ENCODE measurements around the gene CFAP299. TPM values are rescaled to one million over a fixed set of nuclear protein-coding genes. Genes with fewer than 3 reads are reported as not detected.

Gene CFAP299
- total RNA-seq, 1 experiment from 2014 or later, result not detected

DNA sequence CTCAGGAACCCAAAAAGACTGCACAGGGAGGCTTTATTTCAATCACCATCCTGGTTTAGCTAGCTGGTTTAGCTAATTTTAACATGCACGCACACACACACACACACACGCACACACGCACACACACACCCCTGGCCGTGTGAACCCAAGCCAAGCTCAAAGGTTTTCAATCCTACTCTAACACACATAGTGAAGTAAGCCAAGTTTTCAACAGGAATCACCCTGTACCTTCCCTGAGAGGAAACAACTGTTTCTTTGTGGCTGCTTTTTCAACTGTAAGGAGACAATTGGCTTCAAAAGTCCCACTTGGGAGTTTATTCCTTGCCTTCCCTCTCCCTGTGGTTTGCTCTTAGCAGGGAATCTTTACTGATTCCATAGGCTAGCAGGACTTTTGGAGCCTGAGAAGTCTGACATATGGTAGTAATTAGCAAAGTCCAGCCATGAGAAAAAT lies 596.1 kb downstream of the CFAP299 start:
- no peaks in the 10 kb centered on the region for H3K9me3 ChIP-seq (ENCODE audit: low read length)
- no peaks in the 10 kb centered on the region for H3K79me2 ChIP-seq (ENCODE audit: low read length)
- no peaks in the 10 kb centered on the region for H4K20me1 ChIP-seq (ENCODE audit: insufficient read depth, low read depth, low read length)
- no peak overlapping the region for H3K4me3 ChIP-seq (ENCODE audit: low read length)
- no peaks in the 10 kb centered on the region for H3K36me3 ChIP-seq (ENCODE audit: insufficient read depth, low read length)
- no peak overlapping the region for H3K4me2 ChIP-seq (ENCODE audit: low read depth, low read length, poor library complexity, severe bottlenecking)
- no peak overlapping the region for H3K27ac ChIP-seq (ENCODE audit: low read length)
- H3K9me2 ChIP-seq (replicated peaks; ENCODE audit: insufficient read depth, low read length), result no peaks in the 10 kb centered on the region
- DNase-seq, result no peak
- no peaks in the 10 kb centered on the region for H3K4me1 ChIP-seq (ENCODE audit: low read length)
- H3K27me3 ChIP-seq (ENCODE audit: low read length), result no peaks in the 10 kb centered on the region
- H2AFZ ChIP-seq (ENCODE audit: low read length), result no peak overlapping the region
- H3K9ac ChIP-seq (ENCODE audit: low read length), result no peak overlapping the region

DNA sequence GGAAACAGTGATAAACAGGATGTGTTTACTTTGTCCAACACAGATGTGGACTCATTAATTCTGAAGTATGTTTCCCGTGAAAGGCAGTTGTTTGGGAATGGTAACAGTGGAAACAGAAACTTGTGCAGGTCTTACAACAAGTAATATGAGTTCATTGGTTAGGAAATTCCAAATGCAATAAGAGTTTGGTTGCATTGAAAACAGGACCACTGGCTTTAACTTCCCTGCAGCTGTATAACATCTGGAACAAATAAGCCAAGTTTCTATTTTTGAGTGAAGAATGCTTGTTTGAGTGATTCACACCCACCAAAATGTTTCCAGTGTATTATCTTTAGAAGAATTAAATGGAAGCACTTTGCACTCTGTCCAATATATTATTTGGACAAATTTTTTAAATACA lies 612.6 kb downstream of the CFAP299 start:
- H3K4me1 ChIP-seq (ENCODE audit: low read length), result no peaks in the 10 kb centered on the region
- H3K9ac ChIP-seq (ENCODE audit: low read length), result no peak overlapping the region
- H2AFZ ChIP-seq (ENCODE audit: low read length), result no peak overlapping the region
- no peaks in the 10 kb centered on the region for H3K9me2 ChIP-seq (replicated peaks; ENCODE audit: insufficient read depth, low read length)
- H3K79me2 ChIP-seq (ENCODE audit: low read length), result no peaks in the 10 kb centered on the region
- DNase-seq, result no peak
- H3K9me3 ChIP-seq (ENCODE audit: low read length), result no peaks in the 10 kb centered on the region
- H4K20me1 ChIP-seq (ENCODE audit: insufficient read depth, low read depth, low read length), result no peaks in the 10 kb centered on the region
- no peaks in the 10 kb centered on the region for H3K36me3 ChIP-seq (ENCODE audit: insufficient read depth, low read length)
- no peak overlapping the region for H3K4me2 ChIP-seq (ENCODE audit: low read depth, low read length, poor library complexity, severe bottlenecking)
- no peaks in the 10 kb centered on the region for H3K27me3 ChIP-seq (ENCODE audit: low read length)
- H3K27ac ChIP-seq (ENCODE audit: low read length), result no peak overlapping the region
- H3K4me3 ChIP-seq (ENCODE audit: low read length), result no peak overlapping the region

DNA sequence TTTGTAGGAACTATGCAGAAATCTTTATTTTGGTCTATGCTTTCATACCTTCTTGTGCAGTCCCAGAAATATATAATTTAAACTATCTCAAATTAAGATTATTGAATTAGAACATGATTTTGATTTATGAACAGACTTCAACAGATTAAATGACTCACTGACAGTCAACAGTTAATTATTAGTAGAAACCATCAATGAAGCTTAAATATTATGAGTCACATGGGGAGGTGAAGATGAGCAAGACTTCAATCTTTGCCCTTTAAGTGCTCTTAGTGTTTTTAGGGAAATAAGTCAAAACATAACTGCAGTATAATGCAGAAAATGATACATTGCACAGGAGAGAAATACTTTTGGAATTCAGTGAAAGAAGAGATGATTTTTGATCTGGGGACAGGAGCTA lies 613.5 kb downstream of the CFAP299 start:
- no peak overlapping the region for H3K27ac ChIP-seq (ENCODE audit: low read length)
- H3K4me1 ChIP-seq (ENCODE audit: low read length), result no peaks in the 10 kb centered on the region
- no peaks in the 10 kb centered on the region for H4K20me1 ChIP-seq (ENCODE audit: insufficient read depth, low read depth, low read length)
- no peak overlapping the region for H2AFZ ChIP-seq (ENCODE audit: low read length)
- H3K4me3 ChIP-seq (ENCODE audit: low read length), result no peak overlapping the region
- no peaks in the 10 kb centered on the region for H3K36me3 ChIP-seq (ENCODE audit: insufficient read depth, low read length)
- no peak for DNase-seq
- H3K9me2 ChIP-seq (replicated peaks; ENCODE audit: insufficient read depth, low read length), result no peaks in the 10 kb centered on the region
- no peak overlapping the region for H3K4me2 ChIP-seq (ENCODE audit: low read depth, low read length, poor library complexity, severe bottlenecking)
- no peaks in the 10 kb centered on the region for H3K79me2 ChIP-seq (ENCODE audit: low read length)
- H3K9me3 ChIP-seq (ENCODE audit: low read length), result no peaks in the 10 kb centered on the region
- H3K27me3 ChIP-seq (ENCODE audit: low read length), result no peaks in the 10 kb centered on the region
- H3K9ac ChIP-seq (ENCODE audit: low read length), result no peak overlapping the region

DNA sequence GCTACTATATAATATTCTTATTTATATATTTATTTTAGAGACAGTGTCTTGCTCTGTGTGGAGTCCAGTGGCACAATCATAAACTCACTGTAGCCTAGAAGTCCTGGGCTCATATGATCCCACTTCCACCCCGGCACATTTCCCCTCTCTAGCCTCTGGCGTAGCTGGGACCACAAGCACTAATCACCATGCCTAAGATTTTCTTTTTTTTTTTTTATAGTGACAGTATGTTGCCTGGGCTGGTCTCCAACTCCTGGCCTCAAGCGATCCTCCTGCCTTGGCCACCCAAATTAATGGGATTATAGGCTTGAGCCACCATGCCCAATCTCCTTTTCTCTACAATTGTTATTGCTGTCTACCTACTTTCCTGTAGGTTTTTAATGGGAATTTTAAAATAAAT lies 620.9 kb downstream of the CFAP299 start:
- no peaks in the 10 kb centered on the region for H3K4me1 ChIP-seq (ENCODE audit: low read length)
- no peak overlapping the region for H3K4me3 ChIP-seq (ENCODE audit: low read length)
- H4K20me1 ChIP-seq (ENCODE audit: insufficient read depth, low read depth, low read length), result no peaks in the 10 kb centered on the region
- H3K9ac ChIP-seq (ENCODE audit: low read length), result no peak overlapping the region
- H3K36me3 ChIP-seq (ENCODE audit: insufficient read depth, low read length), result no peaks in the 10 kb centered on the region
- H2AFZ ChIP-seq (ENCODE audit: low read length), result no peak overlapping the region
- no peaks in the 10 kb centered on the region for H3K9me2 ChIP-seq (replicated peaks; ENCODE audit: insufficient read depth, low read length)
- no peaks in the 10 kb centered on the region for H3K27me3 ChIP-seq (ENCODE audit: low read length)
- H3K9me3 ChIP-seq (ENCODE audit: low read length), result no peaks in the 10 kb centered on the region
- no peak for DNase-seq
- H3K4me2 ChIP-seq (ENCODE audit: low read depth, low read length, poor library complexity, severe bottlenecking), result no peak overlapping the region
- no peaks in the 10 kb centered on the region for H3K79me2 ChIP-seq (ENCODE audit: low read length)
- no peak overlapping the region for H3K27ac ChIP-seq (ENCODE audit: low read length)

DNA sequence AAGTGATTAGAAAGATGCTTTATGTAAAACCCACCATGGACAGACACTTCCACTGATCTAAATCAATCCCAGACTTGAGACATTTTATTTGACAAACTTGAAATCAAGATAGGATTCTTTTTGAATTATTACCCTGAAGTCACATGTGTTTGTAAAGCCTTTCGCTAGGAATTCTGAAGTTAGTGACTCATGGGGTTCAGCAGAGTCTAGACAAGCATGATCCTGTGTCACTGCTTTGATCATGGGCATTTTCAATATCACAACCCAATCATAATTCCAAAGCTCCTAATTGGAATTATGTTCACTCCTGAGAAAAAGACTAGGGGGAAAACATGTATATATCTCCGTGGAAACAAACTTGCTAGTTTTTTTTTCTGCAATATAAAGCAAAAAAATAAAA lies 627.5 kb downstream of the CFAP299 start:
- Histone ChIP-seq H3K36me3 (ENCODE audit: insufficient read depth, low read length) (no peaks in the 10 kb centered on the region), H3K9ac (ENCODE audit: low read length) (no peak overlapping the region), H3K27ac (ENCODE audit: low read length) (no peak overlapping the region), H3K27me3 (ENCODE audit: low read length) (no peaks in the 10 kb centered on the region), H3K4me1 (ENCODE audit: low read length) (no peaks in the 10 kb centered on the region), H3K79me2 (ENCODE audit: low read length) (no peaks in the 10 kb centered on the region), H3K9me3 (ENCODE audit: low read length) (no peaks in the 10 kb centered on the region), H3K4me3 (ENCODE audit: low read length) (no peak overlapping the region), H3K9me2 (replicated peaks; ENCODE audit: insufficient read depth, low read length) (no peaks in the 10 kb centered on the region), H3K4me2 (ENCODE audit: low read depth, low read length, poor library complexity, severe bottlenecking) (no peak overlapping the region), H2AFZ (ENCODE audit: low read length) (no peak overlapping the region), H4K20me1 (ENCODE audit: insufficient read depth, low read depth, low read length) (no peaks in the 10 kb centered on the region)
- DNase-seq, result no peak

DNA sequence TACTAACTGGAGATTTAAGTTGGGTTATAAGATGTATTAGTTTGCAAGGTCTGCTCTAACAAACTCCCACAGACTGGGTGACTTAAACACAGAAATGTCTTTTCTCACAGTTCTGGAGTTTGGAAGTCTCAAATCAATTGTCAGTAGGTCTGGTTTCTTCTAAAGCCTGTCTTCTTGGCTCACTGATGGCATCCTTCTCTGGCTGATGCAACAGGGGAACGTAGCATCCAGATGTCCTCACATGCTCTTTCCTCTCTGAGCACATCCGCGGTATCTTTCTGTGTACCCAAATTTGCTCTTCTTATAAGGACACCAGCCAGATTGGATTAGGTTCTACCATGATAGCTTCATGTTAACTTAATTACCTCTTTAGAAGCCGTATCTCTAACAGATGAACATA lies 631.8 kb downstream of the CFAP299 start:
- no peaks in the 10 kb centered on the region for H3K36me3 ChIP-seq (ENCODE audit: insufficient read depth, low read length)

DNA sequence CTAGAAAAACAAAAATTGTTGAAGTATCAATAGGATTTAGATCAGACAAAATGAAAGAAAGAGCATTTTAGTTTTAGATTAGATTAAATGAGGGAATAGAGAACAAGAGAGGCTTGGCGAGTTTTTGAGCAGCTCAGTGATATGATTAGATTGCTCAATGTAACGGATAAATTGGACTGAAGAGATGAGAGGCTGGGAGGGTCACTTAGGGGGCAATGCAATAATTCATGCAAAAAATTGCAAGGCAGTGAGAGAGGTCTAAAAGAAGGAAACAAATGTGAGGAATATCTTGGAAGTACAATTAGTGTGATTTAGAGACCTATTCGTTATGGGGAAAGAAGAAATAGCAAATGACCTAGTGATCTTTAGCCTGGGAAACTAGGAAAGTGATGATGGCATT lies 644.7 kb downstream of the CFAP299 start:
- Histone ChIP-seq H3K79me2 (ENCODE audit: low read length) (no peaks in the 10 kb centered on the region), H3K9me3 (ENCODE audit: low read length) (no peaks in the 10 kb centered on the region), H3K27me3 (ENCODE audit: low read length) (no peaks in the 10 kb centered on the region), H3K27ac (ENCODE audit: low read length) (no peak overlapping the region), H3K9me2 (replicated peaks; ENCODE audit: insufficient read depth, low read length) (no peaks in the 10 kb centered on the region), H3K36me3 (ENCODE audit: insufficient read depth, low read length) (no peaks in the 10 kb centered on the region), H4K20me1 (ENCODE audit: insufficient read depth, low read depth, low read length) (no peaks in the 10 kb centered on the region), H3K9ac (ENCODE audit: low read length) (no peak overlapping the region), H3K4me1 (ENCODE audit: low read length) (no peaks in the 10 kb centered on the region), H3K4me3 (ENCODE audit: low read length) (no peak overlapping the region), H2AFZ (ENCODE audit: low read length) (no peak overlapping the region), H3K4me2 (ENCODE audit: low read depth, low read length, poor library complexity, severe bottlenecking) (no peak overlapping the region)
- no peak for DNase-seq

More for the DNA sequence above, 631.8 kb downstream of the CFAP299 start:
- Histone ChIP-seq H4K20me1 (ENCODE audit: insufficient read depth, low read depth, low read length) (no peaks in the 10 kb centered on the region), H3K27ac (ENCODE audit: low read length) (no peak overlapping the region), H3K27me3 (ENCODE audit: low read length) (no peaks in the 10 kb centered on the region), H3K9ac (ENCODE audit: low read length) (no peak overlapping the region), H2AFZ (ENCODE audit: low read length) (no peak overlapping the region), H3K9me3 (ENCODE audit: low read length) (no peaks in the 10 kb centered on the region), H3K4me1 (ENCODE audit: low read length) (no peaks in the 10 kb centered on the region), H3K9me2 (replicated peaks; ENCODE audit: insufficient read depth, low read length) (no peaks in the 10 kb centered on the region), H3K4me2 (ENCODE audit: low read depth, low read length, poor library complexity, severe bottlenecking) (no peak overlapping the region), H3K79me2 (ENCODE audit: low read length) (no peaks in the 10 kb centered on the region), H3K4me3 (ENCODE audit: low read length) (no peak overlapping the region)
- DNase-seq, result no peak

DNA sequence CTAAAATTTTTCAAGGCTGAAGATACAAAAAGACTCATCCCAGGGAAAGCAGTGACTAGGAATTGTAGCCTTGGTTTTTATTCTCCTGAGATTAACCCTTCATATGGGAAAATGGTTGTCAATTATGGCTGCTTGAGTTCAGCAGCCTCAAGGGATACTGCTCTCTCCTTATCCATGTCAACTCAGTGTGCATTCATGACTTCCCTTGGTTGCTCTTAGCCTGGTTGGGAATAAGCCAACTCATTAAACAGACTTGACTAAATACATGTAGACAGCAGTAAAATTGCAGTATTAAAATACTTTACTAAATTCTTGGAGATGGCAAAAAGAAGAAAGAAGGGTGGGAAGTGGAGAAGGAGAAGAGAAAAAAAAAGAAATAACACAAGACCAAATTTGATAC lies 650.5 kb downstream of the CFAP299 start:
- H3K9me2 ChIP-seq (replicated peaks; ENCODE audit: insufficient read depth, low read length), result no peaks in the 10 kb centered on the region
- H3K4me1 ChIP-seq (ENCODE audit: low read length), result no peaks in the 10 kb centered on the region
- H3K27me3 ChIP-seq (ENCODE audit: low read length), result no peaks in the 10 kb centered on the region
- no peak overlapping the region for H3K27ac ChIP-seq (ENCODE audit: low read length)
- H3K36me3 ChIP-seq (ENCODE audit: insufficient read depth, low read length), result no peaks in the 10 kb centered on the region
- H3K4me3 ChIP-seq (ENCODE audit: low read length), result no peak overlapping the region
- H3K9ac ChIP-seq (ENCODE audit: low read length), result no peak overlapping the region
- H3K79me2 ChIP-seq (ENCODE audit: low read length), result no peaks in the 10 kb centered on the region
- no peaks in the 10 kb centered on the region for H3K9me3 ChIP-seq (ENCODE audit: low read length)
- H4K20me1 ChIP-seq (ENCODE audit: insufficient read depth, low read depth, low read length), result no peaks in the 10 kb centered on the region
- no peak overlapping the region for H2AFZ ChIP-seq (ENCODE audit: low read length)
- no peak overlapping the region for H3K4me2 ChIP-seq (ENCODE audit: low read depth, low read length, poor library complexity, severe bottlenecking)
- no peak for DNase-seq

Measured in Karpas-422 (cell line).